ENCODE measurements around the gene GJD4.

The GJD4 gene

DNA sequence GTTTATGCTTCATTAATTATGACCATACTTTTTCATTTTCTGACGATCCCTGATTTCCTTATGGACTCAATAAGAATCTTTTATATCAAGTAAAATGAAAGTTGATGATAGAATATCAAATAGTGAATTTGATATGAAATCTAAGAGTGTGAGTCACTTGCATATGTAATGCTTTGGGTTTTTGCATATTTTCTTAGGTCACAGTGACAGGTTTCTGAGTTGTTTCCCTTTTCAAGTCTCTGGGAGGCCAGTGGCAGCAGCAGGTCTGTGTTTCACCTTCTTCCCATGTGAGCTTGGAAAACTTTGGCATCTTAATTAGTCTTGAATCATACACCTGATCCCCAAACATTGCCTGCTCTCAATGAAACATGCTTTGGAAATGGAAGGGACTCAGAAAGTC is 34.7 kb upstream of the GJD4 start:
- Histone ChIP-seq H3K9me3 (ENCODE audit: control insufficient read depth, insufficient read depth, low read length) (no peaks in the 10 kb centered on the region), H3K36me3 (ENCODE audit: insufficient read depth, low read length) (no peaks in the 10 kb centered on the region; the same call in 1 of the 2 replicates), H3K9ac (ENCODE audit: low read depth, low read length) (no peak overlapping the region), H3K4me1 (ENCODE audit: insufficient read depth, low read length) (no peaks in the 10 kb centered on the region)

DNA sequence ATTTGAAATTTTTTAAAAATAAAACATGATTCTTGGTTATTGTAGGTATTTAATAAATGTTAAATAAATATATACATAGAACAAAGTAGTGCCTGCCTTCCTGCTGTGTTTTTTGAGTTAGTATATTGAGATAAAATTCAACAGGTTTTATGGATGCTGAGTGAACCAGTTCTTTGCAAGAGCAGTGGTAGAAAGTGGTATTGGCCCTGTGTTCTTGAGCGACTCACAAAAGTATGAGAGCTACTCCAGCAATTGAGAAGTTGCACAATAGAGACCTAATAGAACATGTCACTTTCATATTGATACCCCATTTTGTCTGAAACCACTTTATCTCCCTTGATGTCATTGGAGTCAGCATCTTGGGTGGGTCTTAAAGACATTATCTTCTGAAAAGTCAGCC is 32.6 kb upstream of the GJD4 start:
- Histone ChIP-seq H3K4me1 (ENCODE audit: insufficient read depth, low read length) (no peaks in the 10 kb centered on the region), H3K36me3 (ENCODE audit: insufficient read depth, low read length) (no peaks in the 10 kb centered on the region), H3K9me3 (ENCODE audit: control insufficient read depth, insufficient read depth, low read length) (no peaks in the 10 kb centered on the region), H3K9ac (ENCODE audit: low read depth, low read length) (no peak overlapping the region)

DNA sequence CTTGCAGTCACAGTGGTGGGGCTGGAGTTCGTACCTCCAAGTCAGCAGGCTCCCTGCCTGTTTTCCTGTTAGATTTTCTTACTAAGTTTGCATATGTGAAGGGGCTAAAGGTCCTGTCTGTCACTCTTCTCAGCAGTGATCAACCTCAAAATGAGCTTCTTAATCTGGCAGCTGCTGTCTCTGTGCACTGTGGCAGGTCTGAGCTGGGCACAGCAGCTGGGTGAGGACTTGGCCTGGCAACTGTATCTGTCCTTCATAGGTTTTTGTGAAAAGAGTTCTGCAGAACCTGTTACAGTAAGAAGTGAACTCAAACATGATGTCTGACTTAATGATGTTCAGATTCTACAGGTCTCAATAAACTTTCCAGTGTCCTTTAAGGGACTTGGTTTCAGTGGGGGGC is 31.3 kb upstream of the GJD4 start:
- no peak overlapping the region for H3K9ac ChIP-seq (ENCODE audit: low read depth, low read length)
- no peaks in the 10 kb centered on the region for H3K9me3 ChIP-seq (ENCODE audit: control insufficient read depth, insufficient read depth, low read length)
- no peaks in the 10 kb centered on the region for H3K36me3 ChIP-seq (ENCODE audit: insufficient read depth, low read length)
- no peaks in the 10 kb centered on the region for H3K4me1 ChIP-seq (ENCODE audit: insufficient read depth, low read length)

DNA sequence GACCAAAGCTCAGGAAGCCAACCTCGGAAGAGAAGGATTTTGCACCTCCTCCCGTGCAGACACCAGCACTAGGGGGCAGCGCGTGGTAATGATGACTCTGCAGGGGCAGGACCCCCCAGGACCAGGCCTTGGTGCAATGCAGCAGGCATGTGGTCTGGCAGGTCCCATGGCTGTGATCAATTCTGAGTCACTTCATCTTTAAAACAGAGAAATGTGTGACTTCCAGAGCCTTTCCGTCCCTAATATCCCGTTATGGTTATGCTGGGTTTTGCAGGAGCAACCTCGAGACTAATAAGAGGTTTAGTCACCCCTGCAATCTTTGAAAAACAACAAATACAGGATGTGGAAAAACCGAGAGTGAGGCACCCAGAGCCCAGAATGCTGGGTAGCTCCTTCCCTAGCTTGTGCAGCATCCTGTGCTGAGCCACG is 30.2 kb upstream of the GJD4 start:
- no peaks in the 10 kb centered on the region for H3K36me3 ChIP-seq (ENCODE audit: insufficient read depth, low read length)
- no peaks in the 10 kb centered on the region for H3K9me3 ChIP-seq (ENCODE audit: control insufficient read depth, insufficient read depth, low read length)
- no peaks in the 10 kb centered on the region for H3K4me1 ChIP-seq (ENCODE audit: insufficient read depth, low read length)
- H3K9ac ChIP-seq (ENCODE audit: low read depth, low read length) = no peak overlapping the region

DNA sequence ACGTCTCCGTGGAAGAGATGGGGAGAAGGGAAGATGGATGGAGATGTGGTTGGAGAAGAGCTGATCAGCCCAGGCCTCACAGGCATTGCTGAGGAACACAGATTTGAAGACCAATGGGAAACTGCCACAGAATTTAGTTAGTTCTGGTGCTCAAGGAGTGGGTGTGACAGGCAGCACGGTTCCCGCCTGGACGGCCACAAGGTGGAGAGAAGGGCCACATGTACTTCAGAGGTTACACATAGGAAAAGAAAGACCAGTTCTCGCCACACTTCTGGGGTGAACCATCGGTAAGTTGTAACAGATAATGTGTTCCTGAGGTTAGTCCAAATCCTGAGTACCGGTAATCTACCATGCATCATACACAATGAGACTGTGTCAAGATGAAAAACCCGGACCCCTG is 29.5 kb upstream of the GJD4 start:
- Histone ChIP-seq H3K4me1 (ENCODE audit: insufficient read depth, low read length) (no peaks in the 10 kb centered on the region), H3K36me3 (ENCODE audit: insufficient read depth, low read length) (no peaks in the 10 kb centered on the region), H3K9ac (ENCODE audit: low read depth, low read length) (no peak overlapping the region), H3K9me3 (ENCODE audit: control insufficient read depth, insufficient read depth, low read length) (no peaks in the 10 kb centered on the region)

DNA sequence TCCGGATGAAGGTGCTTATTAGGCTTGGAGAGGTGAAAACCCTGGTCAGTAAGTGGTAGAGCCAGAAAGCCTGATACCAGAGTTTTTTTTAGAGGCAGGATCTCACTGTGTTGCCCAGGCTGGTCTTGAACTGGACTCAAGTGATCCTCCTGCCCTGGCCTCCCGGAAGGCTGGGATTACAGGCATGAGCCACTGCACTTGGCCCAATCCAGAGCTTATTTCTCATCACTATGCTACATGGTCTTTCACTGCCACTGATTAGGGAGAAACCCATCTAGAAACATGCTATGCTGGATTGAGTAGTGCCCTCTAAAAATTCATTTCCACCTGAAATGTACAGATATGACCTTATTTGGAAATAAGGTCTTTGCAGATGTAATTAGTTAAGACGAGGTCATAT is 28.4 kb upstream of the GJD4 start:
- no peaks in the 10 kb centered on the region for H3K4me1 ChIP-seq (ENCODE audit: insufficient read depth, low read length)
- no peaks in the 10 kb centered on the region for H3K36me3 ChIP-seq (ENCODE audit: insufficient read depth, low read length)
- H3K9ac ChIP-seq (ENCODE audit: low read depth, low read length) = no peak overlapping the region
- no peaks in the 10 kb centered on the region for H3K9me3 ChIP-seq (ENCODE audit: control insufficient read depth, insufficient read depth, low read length)

DNA sequence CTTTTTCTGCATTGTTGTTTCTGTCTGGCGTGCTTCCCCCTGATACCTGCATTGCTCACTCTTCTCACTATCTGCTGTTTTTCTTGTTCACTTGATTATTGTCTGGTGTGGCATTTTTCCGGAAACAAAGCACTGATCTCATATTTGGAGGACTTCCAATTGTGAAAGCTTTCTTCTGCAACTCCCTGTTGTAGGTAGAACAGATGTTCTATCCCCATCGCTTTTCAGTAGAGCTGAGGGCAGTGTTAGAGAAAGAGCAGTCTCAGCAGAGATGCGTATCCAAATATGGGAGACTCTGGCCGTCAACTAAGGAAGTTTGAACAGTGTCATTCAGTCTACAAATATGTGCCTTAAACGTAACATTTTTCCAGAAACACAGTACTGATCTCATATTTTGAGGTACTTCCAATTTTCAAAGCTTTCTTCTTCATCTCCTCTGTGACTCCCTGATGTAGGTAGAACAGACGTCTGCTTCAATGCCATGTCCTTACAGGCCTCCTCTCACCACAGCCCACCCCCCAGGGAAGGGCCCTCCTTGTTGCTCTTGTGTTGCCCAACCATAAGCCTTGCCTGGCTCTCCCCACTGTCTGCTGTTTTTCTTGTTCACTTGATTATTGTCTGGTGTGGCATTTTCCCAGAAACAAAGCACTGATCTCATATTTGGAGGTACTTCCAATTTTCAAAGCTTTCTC is 27.1 kb upstream of the GJD4 start:
- no peak overlapping the region for H3K9ac ChIP-seq (ENCODE audit: low read depth, low read length)
- no peaks in the 10 kb centered on the region for H3K4me1 ChIP-seq (ENCODE audit: insufficient read depth, low read length)
- no peaks in the 10 kb centered on the region for H3K9me3 ChIP-seq (ENCODE audit: control insufficient read depth, insufficient read depth, low read length)
- H3K36me3 ChIP-seq (ENCODE audit: insufficient read depth, low read length) = no peaks in the 10 kb centered on the region

DNA sequence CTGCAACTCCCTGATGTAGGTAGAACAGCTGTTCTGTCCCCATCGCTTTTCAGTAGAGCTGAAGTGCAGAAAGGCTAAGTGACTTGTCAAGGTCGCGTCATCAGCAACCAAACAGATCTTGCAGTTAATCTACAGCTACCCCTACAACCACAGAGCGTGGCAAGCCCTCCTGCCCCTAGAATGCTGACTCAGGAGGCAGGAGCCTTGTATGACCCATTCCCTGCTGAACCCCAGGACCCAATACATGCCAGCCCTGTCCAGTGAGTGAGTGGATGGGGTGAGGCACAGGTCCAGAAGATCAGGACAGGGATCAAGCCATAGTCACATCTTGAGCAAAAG is 26.6 kb upstream of the GJD4 start:
- H3K36me3 ChIP-seq (ENCODE audit: insufficient read depth, low read length) = no peaks in the 10 kb centered on the region
- H3K4me1 ChIP-seq (ENCODE audit: insufficient read depth, low read length) = no peaks in the 10 kb centered on the region
- no peak overlapping the region for H3K9ac ChIP-seq (ENCODE audit: low read depth, low read length)
- no peaks in the 10 kb centered on the region for H3K9me3 ChIP-seq (ENCODE audit: control insufficient read depth, insufficient read depth, low read length)

DNA sequence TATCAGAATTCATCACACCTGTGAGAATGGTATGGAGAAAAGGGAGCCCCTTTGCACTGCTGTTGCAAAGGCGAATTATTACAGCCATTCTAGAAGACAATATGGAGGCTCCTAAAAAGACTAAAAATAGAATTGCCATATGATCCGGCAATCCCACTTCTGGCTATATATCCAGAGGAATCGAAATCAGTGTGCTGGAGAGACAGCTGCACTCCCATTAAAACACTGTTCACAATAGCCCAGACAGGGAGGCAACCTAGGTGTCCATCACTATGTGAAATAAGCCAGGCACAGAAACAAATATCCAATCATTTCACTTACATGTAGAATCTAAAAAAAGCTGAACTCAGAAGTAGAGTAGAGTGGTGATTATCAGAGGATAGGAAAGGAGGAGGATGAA is 26.0 kb upstream of the GJD4 start:
- Histone ChIP-seq H3K36me3 (ENCODE audit: insufficient read depth, low read length) (no peaks in the 10 kb centered on the region), H3K9ac (ENCODE audit: low read depth, low read length) (no peak overlapping the region), H3K9me3 (ENCODE audit: control insufficient read depth, insufficient read depth, low read length) (no peaks in the 10 kb centered on the region), H3K4me1 (ENCODE audit: insufficient read depth, low read length) (no peaks in the 10 kb centered on the region)

DNA sequence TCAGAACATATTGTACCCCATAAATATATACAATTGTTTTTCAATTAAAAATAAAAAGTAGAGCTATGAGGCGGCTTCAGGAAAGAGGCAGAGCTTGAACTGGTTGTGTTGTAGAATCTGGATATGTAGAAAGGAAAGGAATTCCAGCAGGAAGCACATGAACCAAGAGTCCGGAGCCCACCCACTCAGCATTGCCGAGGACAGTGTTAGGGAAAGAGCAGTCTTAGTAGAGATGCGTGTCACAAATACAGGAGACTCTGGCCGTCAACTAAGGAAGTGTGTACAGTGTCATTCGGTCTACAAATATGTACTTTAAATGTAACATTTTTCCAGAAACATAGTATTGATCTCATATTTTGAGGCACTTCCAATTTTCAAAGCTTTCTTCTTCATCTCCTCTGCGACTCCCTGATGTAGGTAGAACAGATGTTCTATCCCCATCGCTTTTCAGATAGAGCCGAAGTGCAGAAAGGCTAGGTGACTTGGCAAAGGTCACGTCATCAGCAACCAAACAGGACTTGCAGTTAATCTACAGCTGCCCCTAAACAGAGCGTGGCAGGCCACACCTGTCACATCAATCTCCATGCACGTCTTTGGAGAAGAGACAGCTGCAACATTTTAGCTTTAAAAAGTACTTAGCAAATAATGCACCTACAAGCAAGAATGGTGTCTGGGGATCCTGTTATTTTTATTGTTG is 25.3 kb upstream of the GJD4 start:
- Histone ChIP-seq H3K4me1 (ENCODE audit: insufficient read depth, low read length) (no peaks in the 10 kb centered on the region), H3K36me3 (ENCODE audit: insufficient read depth, low read length) (no peaks in the 10 kb centered on the region), H3K9ac (ENCODE audit: low read depth, low read length) (no peak overlapping the region), H3K9me3 (ENCODE audit: control insufficient read depth, insufficient read depth, low read length) (no peaks in the 10 kb centered on the region)

DNA sequence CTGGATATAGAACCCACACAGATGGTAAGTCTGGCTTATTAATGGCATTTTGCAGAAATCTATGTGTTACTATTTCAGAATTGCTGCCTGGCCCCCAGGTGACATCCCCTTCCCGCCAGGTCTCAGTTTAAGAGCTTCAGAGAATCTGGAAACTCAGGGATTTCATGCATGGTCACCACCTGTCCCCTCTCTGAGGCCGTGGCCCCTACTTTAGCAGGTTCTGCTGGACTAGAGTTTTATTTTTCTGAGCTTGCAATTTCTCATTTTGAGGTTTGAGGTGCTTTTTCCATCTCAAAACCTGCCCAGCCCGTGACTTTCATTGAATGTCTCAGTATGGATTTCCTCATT is 24.7 kb upstream of the GJD4 start:
- H3K9me3 ChIP-seq (ENCODE audit: control insufficient read depth, insufficient read depth, low read length) = no peaks in the 10 kb centered on the region
- H3K9ac ChIP-seq (ENCODE audit: low read depth, low read length) = no peak overlapping the region
- no peaks in the 10 kb centered on the region for H3K36me3 ChIP-seq (ENCODE audit: insufficient read depth, low read length)
- H3K4me1 ChIP-seq (ENCODE audit: insufficient read depth, low read length) = no peaks in the 10 kb centered on the region

DNA sequence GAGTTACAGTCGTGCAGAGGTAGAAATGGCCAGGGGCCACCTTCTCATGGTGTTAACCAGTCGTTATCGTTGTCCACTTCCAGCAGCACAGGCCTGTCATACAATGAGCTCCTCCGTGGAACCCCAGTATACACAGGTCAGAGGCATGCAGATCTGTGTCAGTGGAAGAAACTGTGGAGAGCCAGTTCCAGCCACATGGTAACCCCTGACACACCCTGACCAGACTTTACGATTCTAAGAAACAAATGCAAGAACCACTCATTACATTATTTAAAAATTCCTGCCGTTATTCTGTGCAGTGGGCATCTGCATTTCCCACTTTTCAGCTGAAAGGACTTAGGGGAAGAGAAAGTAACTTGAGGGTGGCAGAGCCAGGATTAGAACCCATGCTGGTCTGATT is 23.5 kb upstream of the GJD4 start:
- H3K36me3 ChIP-seq (ENCODE audit: insufficient read depth, low read length) = no peaks in the 10 kb centered on the region
- no peak overlapping the region for H3K9ac ChIP-seq (ENCODE audit: low read depth, low read length)
- no peaks in the 10 kb centered on the region for H3K4me1 ChIP-seq (ENCODE audit: insufficient read depth, low read length)
- H3K9me3 ChIP-seq (ENCODE audit: control insufficient read depth, insufficient read depth, low read length) = no peaks in the 10 kb centered on the region

DNA sequence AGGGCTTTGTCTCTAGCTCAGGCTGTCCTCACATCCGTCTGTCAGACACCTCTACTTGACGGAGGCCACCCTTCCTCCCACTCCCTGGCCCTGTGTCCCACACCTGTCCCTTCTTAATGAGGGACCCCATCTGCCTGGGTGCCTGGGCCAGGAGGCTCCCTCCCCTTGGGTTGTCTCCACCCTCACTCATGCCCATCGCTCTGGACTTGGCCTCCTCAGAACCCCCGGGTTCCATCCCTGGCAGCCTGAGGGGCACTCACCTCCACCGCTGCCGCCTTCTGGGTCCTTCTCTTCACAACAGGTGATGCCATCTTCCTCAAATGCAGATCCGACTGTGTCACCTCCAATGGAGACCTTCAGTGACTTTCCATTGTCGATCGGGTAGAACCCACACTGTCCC is 20.2 kb upstream of the GJD4 start:
- Histone ChIP-seq H3K9ac (ENCODE audit: low read depth, low read length) (no peak overlapping the region), H3K4me1 (ENCODE audit: insufficient read depth, low read length) (no peaks in the 10 kb centered on the region), H3K9me3 (ENCODE audit: control insufficient read depth, insufficient read depth, low read length) (no peaks in the 10 kb centered on the region), H3K36me3 (ENCODE audit: insufficient read depth, low read length) (no peaks in the 10 kb centered on the region)

DNA sequence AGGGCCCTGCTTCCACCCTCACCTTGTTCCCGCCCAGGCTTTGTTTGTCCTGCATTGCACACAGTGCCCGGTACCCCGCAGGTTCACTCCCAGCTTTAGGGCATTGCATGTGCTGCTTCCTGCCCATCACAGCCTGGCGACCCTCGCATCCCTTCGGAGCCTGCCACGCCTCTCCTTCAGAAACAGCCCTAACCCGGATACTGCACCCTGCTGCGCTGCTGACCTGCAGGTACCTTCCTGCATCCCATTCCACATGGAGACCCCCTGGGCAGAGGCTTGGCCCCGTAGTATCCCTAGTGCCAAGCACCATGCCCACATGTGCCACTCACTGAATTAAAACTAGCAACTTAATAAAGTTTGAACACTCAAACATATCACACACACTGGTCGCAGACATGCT is 19.8 kb upstream of the GJD4 start:
- no peaks in the 10 kb centered on the region for H3K9me3 ChIP-seq (ENCODE audit: control insufficient read depth, insufficient read depth, low read length)
- no peaks in the 10 kb centered on the region for H3K4me1 ChIP-seq (ENCODE audit: insufficient read depth, low read length)
- H3K36me3 ChIP-seq (ENCODE audit: insufficient read depth, low read length) = no peaks in the 10 kb centered on the region
- H3K9ac ChIP-seq (ENCODE audit: low read depth, low read length) = no peak overlapping the region

DNA sequence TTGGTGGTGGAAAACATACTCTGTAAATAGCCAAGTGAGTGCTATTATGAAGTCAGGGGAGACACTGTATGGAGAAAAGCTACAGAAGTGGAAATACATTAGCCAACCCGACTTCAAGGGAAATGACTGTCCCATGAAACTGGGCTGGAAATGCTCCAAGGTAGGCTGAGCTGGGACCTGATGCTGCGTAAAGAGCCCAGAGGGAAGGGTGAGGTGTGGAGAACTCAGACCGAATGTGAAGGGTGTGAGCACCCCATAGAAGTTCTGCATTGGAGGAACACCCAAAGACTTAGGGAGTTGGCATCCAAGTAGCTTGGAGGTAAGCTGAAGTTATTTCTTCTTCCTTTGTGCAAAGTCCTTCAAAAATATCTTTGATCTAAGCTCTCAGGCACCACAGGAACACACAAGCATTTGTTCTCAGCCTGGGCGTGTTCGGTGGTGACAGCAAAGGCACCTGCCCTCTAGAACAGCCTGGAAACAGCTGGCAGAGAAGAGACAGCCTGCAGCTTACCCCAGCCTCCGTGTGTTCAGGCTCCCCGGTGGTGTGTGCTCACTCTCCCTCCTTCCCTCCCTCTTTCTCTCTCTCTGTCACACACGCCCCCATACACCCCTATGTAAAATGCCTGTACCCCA is 19.1 kb upstream of the GJD4 start:
- no peaks in the 10 kb centered on the region; the same call in 1 of the 2 replicates for H3K9me3 ChIP-seq (ENCODE audit: control insufficient read depth, insufficient read depth, low read length)
- H3K9ac ChIP-seq (ENCODE audit: low read depth, low read length) = no peak overlapping the region
- no peaks in the 10 kb centered on the region for H3K36me3 ChIP-seq (ENCODE audit: insufficient read depth, low read length)
- H3K4me1 ChIP-seq (ENCODE audit: insufficient read depth, low read length) = no peaks in the 10 kb centered on the region
